Loucy (cell line): ENCODE data around the gene HOXB1.
"Not testable (repeated sequence)": the region's sequence is repeated elsewhere in the genome, so short reads cannot be mapped to it uniquely, and the experiment has no call there.

ENCODE experiments used
- H2AFZ ChIP-seq: fragments of 200-600 bp; sonication (generic); 2 replicates; pipeline ENCODE4 v1.6.0; 2016; ENCODE audit warnings: antibody characterized with exemption, mild to moderate bottlenecking, low read length, moderate library complexity
- H3F3A ChIP-seq: fragments of 200-600 bp; 2 replicates; pipeline ENCODE4 v1.6.0; 2016; ENCODE audit warnings: antibody characterized with exemption, low read depth, mild to moderate bottlenecking
- H3K27me3 ChIP-seq: fragments of 200-600 bp; sonication (generic); 2 replicates; pipeline ENCODE4 v1.6.1; 2014; ENCODE audit warnings: low read length, mild to moderate bottlenecking; ENCODE audit not compliant: insufficient read depth, poor library complexity, severe bottlenecking
- H3K36me3 ChIP-seq: fragments of 200-600 bp; sonication (generic); 2 replicates; pipeline ENCODE4 v1.6.1; 2016; ENCODE audit warnings: low read length; ENCODE audit not compliant: insufficient read depth
- H3K4me1 ChIP-seq: fragments of 200-600 bp; sonication (generic); 2 replicates; pipeline ENCODE4 v1.5.1; 2014; ENCODE audit warnings: low read length, mild to moderate bottlenecking; ENCODE audit not compliant: insufficient read depth, poor library complexity, severe bottlenecking
- H3K4me2 ChIP-seq: fragments of 200-600 bp; sonication (generic); 2 replicates; pipeline ENCODE4 v1.6.0; 2014; ENCODE audit warnings: antibody characterized with exemption, low read length, low read depth, mild to moderate bottlenecking; ENCODE audit not compliant: poor library complexity, severe bottlenecking
- H3K4me3 ChIP-seq: fragments of 200-600 bp; sonication (generic); 2 replicates; pipeline ENCODE4 v1.5.1; 2014; ENCODE audit warnings: low read length, mild to moderate bottlenecking, mixed read lengths; ENCODE audit not compliant: poor library complexity, severe bottlenecking
- H3K79me2 ChIP-seq: fragments of 200-600 bp; sonication (generic); 2 replicates; pipeline ENCODE4 v1.6.1; 2014; ENCODE audit warnings: low read length; ENCODE audit not compliant: insufficient read depth
- H3K9ac ChIP-seq: fragments of 200-600 bp; sonication (generic); 2 replicates; pipeline ENCODE4 v1.6.0; 2014; ENCODE audit warnings: mild to moderate bottlenecking, low read depth, low read length, moderate library complexity; ENCODE audit not compliant: poor library complexity, severe bottlenecking
- H3K9me2 ChIP-seq: fragments of 200-600 bp; sonication (generic); replicated peaks from 2 replicates; pipeline ENCODE4 v1.6.1; 2016; ENCODE audit warnings: low read depth, low read length, mixed read lengths
- H3K9me3 ChIP-seq: fragments of 200-600 bp; sonication (generic); 2 replicates; pipeline ENCODE4 v1.6.1; 2014; ENCODE audit warnings: mild to moderate bottlenecking, antibody characterized with exemption, low read length, low read depth; ENCODE audit not compliant: insufficient read depth
- H4K20me1 ChIP-seq: fragments of 200-600 bp; sonication (generic); 2 replicates; pipeline ENCODE4 v1.6.0; 2014; ENCODE audit warnings: antibody characterized with exemption, low read length, mild to moderate bottlenecking; ENCODE audit not compliant: insufficient read depth, poor library complexity, severe bottlenecking
- EZH2phosphoT487 ChIP-seq: fragments of 200-600 bp; IDR thresholded peaks from 2 replicates; pipeline ENCODE4 v1.6.1; 2018; ENCODE audit warnings: antibody characterized with exemption, mild to moderate bottlenecking, moderate library complexity, borderline replicate concordance
- TF ChIP-seq, protein P1 (sequence below): fragments of 200-600 bp; sonication (generic); conservative IDR thresholded peaks from 2 replicates; pipeline ENCODE4 v1.5.1; 2014; ENCODE audit warnings: mild to moderate bottlenecking, antibody characterized with exemption, low read length

The HOXB1 gene

DNA sequence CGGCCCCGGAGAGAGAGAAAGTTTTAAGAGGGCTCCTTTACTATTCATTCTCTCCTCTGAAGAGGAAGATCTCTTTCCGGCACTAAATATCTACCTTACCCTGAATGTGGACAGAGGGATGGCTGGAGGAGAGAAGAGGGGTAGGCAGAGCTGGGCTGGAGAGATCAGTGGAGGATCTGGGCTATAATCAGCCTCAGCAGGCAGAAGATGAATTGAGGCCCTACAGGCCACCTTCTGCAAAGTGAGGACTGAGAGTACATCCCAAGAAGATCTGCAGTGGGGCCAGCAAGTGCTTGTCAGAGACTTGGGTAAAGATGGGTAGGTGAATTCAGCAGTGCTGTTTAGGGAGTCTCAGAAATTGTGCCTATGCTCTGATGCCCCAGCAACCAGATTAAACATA, 6.5 kb upstream of the HOXB1 start:
- TF ChIP-seq, protein P1, sequence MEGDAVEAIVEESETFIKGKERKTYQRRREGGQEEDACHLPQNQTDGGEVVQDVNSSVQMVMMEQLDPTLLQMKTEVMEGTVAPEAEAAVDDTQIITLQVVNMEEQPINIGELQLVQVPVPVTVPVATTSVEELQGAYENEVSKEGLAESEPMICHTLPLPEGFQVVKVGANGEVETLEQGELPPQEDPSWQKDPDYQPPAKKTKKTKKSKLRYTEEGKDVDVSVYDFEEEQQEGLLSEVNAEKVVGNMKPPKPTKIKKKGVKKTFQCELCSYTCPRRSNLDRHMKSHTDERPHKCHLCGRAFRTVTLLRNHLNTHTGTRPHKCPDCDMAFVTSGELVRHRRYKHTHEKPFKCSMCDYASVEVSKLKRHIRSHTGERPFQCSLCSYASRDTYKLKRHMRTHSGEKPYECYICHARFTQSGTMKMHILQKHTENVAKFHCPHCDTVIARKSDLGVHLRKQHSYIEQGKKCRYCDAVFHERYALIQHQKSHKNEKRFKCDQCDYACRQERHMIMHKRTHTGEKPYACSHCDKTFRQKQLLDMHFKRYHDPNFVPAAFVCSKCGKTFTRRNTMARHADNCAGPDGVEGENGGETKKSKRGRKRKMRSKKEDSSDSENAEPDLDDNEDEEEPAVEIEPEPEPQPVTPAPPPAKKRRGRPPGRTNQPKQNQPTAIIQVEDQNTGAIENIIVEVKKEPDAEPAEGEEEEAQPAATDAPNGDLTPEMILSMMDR = no peak
- TF ChIP-seq EZH2phosphoT487 = no peak
- Histone ChIP-seq H3K9me2 (no peaks in the 10 kb centered on the region), H3K4me3 (no peak overlapping the region), H3K36me3 (no peaks in the 10 kb centered on the region), H3K79me2 (peaks cover 37% of the 10 kb centered on the region), H4K20me1 (no peaks in the 10 kb centered on the region), H3K27me3 (peaks cover 6% of the 10 kb centered on the region), H3K9me3 (no peaks in the 10 kb centered on the region), H3F3A (0 out of 2 replicates have a peak, but pooled peaks cover 5% of the 10 kb centered on the region), H3K9ac (no peak overlapping the region), H3K4me2 (no peak overlapping the region), H3K4me1 (peaks cover 23% of the 10 kb centered on the region), H2AFZ (no peak overlapping the region)

DNA sequence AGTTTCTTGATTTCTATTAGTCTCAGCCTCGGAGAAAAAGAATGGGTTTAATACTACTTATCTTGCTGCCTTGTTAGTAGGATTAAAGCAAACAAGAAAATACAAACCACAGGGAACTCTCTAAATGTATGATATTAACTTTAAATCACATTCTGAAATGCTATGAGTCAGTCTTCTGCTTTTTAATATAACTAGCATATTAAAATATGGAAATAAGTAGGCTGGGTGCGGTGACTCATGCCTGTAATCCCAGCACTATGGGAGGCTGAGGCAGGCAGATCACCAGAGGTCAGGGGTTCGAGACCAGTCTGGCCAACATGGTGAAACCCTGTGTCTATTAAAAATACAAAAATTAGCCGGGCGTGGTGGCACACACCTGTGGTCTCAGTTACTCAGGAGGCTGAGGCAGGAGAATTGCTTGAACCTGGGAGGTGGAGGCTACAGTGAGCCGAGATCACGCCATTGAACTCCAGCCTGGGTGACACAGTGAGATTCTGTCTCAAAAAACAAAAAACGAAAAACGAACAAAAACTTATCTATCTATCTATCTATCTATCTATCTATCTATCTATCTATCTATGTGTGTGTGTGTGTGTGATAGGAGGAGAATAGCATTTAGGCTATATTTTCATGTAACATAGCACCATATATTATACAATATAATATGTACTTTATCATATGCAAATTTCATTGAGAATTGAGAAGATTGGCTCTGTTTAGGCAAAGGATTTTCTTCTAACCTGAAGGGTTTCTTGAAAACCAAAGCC, 5.2 kb upstream of the HOXB1 start:
- H3K4me1 ChIP-seq = peaks cover 22% of the 10 kb centered on the region
- H3K9ac ChIP-seq, H3F3A ChIP-seq, H3K27me3 ChIP-seq, H3K9me3 ChIP-seq, H3K4me3 ChIP-seq, H3K4me2 ChIP-seq, H2AFZ ChIP-seq, H3K36me3 ChIP-seq, H4K20me1 ChIP-seq, H3K9me2 ChIP-seq: not testable (repeated sequence)
- H3K79me2 ChIP-seq = peaks cover 24% of the 10 kb centered on the region

DNA sequence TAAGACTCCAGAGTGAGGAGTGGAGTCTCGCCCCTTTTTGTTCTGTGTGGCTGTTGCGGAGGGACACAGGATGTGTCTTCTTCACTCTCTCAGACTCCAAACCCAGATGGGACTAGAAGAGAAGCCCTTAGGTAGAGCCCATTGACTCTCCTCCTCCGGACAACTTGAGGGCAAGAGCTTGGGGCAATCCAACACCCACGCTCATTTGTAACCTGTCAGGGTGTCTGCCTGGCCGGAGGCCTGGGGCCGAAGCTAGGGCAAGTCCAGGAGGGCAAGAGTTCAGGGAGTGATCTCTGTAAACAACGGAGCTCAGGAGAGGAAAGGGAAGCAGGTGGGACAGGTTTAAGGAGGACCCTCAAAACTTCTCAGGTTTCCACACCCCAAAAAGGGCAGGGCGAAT, 1.4 kb upstream of the HOXB1 start:
- no peak overlapping the region for H3K4me2 ChIP-seq
- TF ChIP-seq, protein P1 = no peak
- no peak for TF ChIP-seq EZH2phosphoT487
- H3K27me3 ChIP-seq = no peaks in the 10 kb centered on the region
- H3K79me2 ChIP-seq = no peaks in the 10 kb centered on the region
- no peaks in the 10 kb centered on the region for H3K9me3 ChIP-seq
- H3F3A ChIP-seq = no peaks in the 10 kb centered on the region
- no peaks in the 10 kb centered on the region for H4K20me1 ChIP-seq
- H3K4me1 ChIP-seq = peaks cover 4% of the 10 kb centered on the region
- no peak overlapping the region for H3K9ac ChIP-seq
- no peak overlapping the region for H3K4me3 ChIP-seq
- no peaks in the 10 kb centered on the region for H3K9me2 ChIP-seq
- H2AFZ ChIP-seq = no peak overlapping the region
- no peaks in the 10 kb centered on the region for H3K36me3 ChIP-seq
